GM21737 (cell line): ENCODE data around the gene AMACR.
"Not testable (repeated sequence)": the region's sequence is repeated elsewhere in the genome, so short reads cannot be mapped to it uniquely, and the experiment has no call there.

ENCODE experiments used
- ATAC-seq: cut with Tn5 transposase; IDR thresholded peaks from one replicate; pipeline ENCODE4 v1.9.1; 2021; ENCODE audit warnings: mild to moderate bottlenecking, moderate library complexity; ENCODE audit not compliant: unreplicated experiment

AMACR gene

DNA sequence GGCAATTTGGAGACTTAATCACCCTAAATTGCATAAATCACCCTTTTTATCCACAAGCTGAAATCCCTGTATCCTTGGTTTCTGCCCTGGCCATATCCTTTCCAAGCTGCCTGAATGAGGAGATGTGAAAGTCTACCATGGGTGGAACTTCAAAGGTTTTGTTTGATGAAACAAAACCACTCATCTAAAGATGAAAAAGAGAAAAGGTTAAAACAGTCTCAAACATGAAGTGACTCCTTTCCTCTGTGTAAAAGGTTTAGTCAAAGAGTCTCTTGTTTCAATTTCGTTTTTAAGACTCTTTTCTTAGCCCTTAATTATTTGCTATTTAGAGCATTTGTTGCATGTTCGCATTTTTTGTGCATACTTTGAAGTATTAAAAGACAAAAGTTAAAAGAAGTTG, 34.6 kb downstream of the AMACR start:
- ATAC-seq, result no peak

DNA sequence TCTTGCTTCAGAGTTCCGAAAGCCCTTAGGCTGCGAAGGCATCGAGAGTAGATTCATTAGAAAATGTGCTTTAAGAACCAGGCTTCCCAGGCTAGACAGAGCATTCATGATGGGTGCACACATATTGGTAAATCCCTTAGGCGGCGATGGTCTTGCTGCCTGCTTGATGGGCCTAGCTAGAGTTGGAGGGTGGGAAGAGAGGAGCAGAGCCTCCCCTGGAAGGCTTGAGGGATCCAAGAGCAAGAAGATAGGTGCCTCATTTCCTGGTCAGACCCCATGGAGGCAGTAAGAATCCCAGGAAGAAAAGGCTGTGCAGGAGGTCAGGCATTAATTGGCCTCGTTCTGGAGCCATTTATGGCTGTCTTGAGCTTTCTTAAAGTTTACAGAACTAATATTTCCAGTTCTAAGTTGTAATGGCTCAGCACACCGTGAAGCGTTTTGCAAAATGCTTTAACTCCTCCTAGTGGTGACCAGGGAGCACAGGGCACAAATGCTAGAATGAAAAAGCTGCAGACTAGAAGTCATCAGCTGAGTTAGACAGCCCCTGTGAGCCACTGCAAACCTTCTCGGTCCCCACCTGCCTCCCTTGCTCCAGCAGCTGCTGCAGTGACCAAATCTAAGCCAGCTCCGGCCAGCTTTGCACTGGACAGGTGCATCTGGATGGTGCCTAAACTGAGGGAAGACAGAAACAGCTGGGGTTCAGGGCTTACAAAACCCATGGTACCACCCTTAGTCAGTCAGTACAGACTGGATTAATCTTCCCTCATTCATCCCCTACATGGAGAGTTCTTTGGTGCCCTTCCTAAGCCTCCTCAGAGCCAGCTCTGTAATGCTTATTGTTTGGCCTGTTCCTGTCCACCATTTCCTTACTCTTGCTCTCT, 38.0 kb downstream of the AMACR start:
- ATAC-seq, result no peak

DNA sequence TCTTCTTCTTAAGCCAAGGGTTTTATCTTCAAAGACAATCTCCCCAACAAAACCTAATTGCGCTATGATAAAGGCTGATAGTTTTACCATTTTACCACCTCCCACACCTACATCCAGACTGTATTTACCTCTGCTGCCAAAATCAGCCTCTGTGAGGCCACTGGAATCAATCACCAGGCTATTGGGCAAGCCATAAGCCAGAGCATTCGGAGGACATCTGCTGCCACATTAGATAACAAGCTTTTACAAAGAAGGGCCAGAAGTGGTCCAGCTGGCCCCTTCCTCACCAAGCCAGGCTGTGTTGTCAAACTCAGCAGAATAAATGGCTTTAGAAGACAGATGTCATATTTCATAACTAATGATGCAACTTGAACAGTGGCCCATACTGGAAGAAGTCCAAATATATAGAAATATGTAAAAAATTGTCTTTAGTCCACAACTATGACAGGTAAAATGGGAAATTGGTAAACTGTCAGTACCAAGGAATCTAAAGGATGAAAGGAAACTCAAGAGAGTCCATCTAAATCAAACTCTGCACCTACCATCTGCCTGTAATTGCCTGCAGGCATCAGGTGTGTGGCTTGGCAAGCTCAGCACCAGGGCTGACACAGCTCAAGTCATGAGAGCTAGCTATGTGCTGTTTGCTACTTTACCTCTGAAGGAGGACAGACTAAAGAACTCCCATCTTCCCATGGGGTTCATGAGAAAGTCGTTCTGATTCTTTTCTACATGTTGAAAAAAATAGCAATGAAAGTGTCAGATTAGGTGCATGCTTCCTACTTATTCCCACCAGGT, 39.4 kb downstream of the AMACR start:
- ATAC-seq, result no peak

DNA sequence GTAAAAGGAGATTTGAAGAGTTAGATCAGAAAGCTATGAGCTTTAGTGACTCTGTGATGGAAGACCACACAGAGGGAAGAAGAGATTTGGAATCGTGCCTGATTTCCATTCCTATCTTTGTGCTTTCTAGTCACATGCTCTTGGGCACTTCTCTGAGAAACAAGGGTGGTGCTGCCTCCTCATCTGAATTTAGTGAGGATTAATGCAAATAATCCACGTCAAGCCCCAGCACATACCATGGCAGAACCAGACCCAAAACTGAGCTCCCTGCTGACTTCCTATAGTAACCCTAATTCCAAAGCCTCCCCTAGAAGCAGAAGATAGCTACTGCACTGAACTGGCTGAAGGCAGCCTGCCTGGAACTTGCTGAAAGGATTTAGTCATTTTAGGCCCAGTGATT, 41.0 kb downstream of the AMACR start:
- ATAC-seq, result no peak

DNA sequence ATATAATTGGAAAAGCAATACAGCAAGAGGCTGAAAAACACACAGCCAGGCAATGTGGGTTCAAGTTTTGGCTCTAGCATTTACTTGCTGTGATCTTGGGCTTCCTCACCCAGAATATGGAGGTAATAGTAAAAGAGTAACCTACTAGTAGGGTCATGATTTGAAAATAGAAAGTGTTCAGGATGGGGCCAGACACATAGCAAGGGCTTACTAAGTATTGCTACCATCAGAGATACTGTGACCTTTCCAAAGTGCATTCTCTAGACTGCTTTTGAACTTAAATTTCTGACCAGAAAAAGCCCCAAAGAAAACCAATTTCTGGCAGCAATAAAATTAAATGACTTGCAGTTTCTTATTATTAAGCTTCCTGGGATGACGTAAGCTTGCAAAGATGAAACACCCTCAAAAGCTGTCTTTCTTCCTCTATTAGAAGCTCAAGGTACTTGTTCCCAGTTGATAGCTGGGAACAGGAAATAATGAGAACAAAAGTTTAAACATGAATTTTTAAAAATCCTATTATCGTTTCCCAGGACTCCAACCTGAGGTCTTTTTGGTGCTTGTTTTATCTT, 43.6 kb downstream of the AMACR start:
- ATAC-seq, result no peak

DNA sequence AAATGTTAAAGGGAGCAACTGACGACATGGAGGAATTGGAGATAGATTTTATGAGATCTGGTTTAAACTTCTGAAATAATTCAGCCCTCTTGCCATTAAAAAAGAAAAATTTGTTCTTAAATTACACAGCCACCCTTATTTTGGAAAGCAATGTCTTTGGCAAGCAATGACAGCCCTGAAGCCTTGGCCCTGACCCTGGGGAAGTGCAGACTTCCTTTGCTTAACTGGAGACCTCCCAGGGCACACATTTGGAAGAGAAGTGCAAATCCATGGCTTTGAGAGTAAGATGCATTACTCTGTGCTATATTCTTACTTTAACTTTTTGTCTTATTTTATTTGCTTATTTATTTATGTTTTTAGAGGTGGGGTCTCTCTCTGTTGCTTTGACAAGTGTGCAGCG, 49.7 kb downstream of the AMACR start:
- ATAC-seq, result no peak

DNA sequence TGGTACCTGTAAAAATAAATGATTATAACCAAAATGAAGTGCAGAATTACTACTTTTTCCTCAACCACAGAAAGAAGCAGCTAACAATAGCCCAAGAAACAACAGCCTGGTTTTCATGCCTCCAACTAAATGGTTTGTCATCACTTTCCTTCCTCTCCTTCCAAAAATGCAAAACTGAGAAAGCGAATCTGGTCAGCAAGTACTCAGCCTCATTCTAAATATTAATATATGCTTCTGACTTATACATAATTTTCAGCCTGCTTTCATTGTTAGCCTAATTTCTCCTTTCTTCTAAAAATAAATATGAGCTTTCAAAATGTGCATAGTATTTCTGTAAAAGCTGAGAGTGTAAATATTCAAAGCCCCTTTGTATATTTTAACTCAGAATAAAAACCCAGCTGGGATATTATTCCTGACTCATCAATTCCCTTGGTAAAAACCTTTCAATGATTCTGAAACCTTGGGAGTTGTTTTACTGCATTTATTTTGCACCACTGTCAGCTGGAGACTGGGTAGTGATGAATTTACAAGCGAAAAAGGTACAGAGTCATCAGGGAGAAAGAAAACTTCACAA, 50.2 kb downstream of the AMACR start:
- ATAC-seq, result no peak

DNA sequence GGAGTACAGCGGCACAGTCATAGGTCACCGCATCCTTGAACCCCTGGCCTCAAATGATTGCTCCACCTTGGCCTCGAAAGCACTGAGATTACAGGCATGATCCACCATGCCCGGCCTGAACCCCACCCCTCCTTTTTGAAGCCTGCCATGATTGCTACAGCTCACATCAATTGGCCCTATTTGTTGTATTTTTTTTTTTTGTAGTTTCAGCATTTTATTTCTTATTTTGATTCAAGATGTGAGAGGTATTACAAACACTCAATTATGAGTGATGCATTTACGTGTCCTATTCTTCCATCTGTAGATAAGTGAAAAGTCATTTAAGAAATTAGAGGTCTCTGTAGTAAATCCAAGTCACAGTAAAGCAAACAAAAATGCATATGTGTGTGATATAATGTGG, 55.7 kb downstream of the AMACR start:
- ATAC-seq, result not testable (repeated sequence)

DNA sequence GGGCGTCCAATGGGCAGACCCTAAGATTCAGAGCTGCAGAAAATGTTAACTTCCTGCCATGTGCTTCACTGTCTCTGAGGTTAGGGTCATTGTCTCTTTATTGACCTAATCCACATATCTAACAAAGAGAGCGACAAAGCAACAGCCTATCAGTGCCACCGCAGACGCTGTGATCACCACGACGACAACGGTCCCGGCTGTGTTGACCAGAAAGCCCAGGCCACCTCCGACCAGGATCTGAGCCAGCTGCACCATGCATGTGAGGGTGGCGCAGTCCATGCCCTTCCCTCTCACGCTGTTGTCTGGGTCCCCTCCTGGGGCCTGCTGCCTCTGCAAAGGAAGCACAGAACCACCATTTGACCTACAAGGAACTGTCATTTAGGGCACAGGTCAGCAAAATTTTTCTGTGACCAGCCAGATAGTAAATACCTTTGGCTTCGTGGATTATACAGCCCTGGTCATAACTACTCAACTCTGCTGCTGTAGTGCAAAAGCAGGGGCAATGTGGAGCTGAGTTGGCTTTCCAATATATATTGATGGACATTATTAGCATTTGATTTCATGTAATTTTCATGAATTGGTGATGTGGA, 63.2 kb downstream of the AMACR start:
- ATAC-seq, result no peak

DNA sequence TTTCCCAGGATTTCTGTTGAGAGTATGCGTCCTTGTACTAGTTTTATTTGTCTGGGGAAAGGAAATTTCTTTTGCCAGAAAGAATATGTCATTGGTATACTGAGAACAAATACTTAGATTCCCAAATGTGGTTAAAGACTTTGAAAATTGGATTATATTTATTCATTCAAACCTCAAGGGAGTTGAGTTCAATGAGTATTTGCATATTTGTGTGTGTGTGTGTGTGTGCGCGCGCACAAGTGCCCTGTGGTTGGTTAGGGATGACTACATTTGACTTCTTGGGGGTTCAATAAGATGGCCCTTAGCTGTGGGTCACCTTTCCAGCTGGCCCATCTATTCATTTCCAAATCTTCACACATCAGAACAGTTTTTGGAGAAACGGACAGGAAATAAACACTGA, 66.8 kb downstream of the AMACR start:
- no peak for ATAC-seq

DNA sequence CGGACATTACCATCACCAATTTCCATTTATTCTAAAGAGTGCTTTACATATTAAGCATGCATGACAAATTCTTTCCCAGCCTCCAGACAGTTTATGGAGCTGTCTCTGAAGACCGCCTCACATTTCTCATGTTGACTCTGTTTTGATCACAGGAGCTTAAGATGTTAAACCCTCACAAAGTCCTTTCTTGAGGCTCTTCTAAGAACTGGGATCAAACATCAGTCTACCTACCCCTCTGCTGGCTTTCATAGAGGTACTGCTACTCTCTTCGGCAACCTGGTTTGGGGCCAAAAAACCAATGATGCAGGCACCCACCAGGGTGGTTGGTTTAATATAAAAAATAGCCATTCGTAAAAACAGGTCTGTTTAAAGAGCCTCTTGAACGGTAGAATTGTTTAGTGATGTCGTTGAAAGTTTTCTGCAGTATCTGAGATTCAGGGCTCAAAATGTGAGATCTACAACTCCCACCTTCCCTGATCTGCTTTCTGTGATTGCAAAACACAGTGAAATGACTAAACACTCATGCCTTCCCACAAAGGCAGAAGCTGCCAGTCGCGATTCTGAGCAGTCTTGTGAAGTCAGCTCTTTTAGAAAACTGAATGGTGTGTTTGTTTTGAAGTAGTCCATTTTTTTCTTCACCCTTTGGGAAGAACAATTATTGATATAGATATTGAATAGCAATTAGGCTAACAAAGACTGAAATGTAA, 68.1 kb downstream of the AMACR start:
- no peak for ATAC-seq

DNA sequence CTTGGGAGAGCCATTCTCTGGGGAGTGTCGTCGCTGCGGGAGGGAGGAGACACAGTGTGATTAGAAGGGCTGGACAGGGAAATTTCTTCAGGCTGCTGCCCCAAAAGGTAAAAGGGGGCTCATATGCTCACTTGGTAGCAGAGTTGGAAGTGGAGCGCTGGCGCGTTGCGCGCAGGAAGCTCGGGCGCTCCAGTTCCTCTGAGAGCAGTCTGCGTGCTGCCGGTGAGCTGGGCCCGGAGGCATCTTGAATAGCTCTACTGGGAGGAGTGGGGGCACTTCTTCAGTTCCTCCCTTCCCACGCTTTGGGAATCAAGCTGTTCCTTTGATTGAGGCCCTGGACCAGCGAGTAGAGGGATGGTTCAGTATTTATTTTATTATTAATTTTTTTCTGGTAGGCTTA, 69.0 kb downstream of the AMACR start:
- ATAC-seq, result no peak

DNA sequence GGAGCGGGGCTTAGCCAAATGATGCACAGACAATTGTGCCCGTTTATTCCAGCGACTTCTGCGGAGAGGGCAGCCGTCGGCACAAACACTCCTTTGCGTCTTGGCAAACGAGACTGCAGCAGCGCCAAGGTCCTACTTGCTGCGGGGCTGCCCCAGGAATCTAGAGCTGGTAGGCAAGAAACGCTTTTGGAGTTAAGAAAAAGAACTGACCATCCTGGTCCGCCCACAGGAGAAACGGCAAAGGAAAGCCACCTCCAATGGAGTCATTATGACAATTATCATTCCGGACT, 69.4 kb downstream of the AMACR start:
- no peak for ATAC-seq

DNA sequence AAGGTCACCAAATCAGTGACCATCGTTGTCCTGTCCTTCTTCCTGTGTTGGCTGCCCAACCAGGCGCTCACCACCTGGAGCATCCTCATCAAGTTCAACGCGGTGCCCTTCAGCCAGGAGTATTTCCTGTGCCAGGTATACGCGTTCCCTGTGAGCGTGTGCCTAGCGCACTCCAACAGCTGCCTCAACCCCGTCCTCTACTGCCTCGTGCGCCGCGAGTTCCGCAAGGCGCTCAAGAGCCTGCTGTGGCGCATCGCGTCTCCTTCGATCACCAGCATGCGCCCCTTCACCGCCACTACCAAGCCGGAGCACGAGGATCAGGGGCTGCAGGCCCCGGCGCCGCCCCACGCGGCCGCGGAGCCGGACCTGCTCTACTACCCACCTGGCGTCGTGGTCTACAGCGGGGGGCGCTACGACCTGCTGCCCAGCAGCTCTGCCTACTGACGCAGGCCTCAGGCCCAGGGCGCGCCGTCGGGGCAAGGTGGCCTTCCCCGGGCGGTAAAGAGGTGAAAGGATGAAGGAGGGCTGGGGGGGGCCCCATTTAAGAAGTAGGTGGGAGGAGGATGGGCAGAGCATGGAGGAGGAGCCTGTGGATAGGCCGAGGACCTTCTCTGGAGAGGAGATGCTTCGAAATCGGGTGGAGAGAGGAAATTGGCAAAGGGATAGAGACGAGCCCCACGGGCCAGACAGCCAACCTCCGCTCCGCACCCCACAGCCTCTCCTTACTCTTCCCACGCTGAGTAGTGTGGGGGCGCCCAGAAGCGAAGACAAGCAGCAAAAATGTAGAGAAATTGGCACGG, 69.9 kb downstream of the AMACR start:
- no peak for ATAC-seq

DNA sequence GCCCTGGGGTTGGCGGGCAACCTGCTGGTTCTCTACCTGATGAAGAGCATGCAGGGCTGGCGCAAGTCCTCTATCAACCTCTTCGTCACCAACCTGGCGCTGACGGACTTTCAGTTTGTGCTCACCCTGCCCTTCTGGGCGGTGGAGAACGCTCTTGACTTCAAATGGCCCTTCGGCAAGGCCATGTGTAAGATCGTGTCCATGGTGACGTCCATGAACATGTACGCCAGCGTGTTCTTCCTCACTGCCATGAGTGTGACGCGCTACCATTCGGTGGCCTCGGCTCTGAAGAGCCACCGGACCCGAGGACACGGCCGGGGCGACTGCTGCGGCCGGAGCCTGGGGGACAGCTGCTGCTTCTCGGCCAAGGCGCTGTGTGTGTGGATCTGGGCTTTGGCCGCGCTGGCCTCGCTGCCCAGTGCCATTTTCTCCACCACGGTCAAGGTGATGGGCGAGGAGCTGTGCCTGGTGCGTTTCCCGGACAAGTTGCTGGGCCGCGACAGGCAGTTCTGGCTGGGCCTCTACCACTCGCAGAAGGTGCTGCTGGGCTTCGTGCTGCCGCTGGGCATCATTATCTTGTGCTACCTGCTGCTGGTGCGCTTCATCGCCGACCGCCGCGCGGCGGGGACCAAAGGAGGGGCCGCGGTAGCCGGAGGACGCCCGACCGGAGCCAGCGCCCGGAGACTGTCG, 70.7 kb downstream of the AMACR start:
- no peak for ATAC-seq

DNA sequence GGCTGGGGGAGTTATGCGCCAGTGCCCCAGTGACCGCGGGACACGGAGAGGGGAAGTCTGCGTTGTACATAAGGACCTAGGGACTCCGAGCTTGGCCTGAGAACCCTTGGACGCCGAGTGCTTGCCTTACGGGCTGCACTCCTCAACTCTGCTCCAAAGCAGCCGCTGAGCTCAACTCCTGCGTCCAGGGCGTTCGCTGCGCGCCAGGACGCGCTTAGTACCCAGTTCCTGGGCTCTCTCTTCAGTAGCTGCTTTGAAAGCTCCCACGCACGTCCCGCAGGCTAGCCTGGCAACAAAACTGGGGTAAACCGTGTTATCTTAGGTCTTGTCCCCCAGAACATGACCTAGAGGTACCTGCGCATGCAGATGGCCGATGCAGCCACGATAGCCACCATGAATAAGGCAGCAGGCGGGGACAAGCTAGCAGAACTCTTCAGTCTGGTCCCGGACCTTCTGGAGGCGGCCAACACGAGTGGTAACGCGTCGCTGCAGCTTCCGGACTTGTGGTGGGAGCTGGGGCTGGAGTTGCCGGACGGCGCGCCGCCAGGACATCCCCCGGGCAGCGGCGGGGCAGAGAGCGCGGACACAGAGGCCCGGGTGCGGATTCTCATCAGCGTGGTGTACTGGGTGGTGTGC, 71.4 kb downstream of the AMACR start, which contains the start of gene RXFP3:
TSS of gene RXFP3 (plus strand) at position 6 of the 636 bp plus-strand sequence. CDS start at position 361, 355 bp downstream.
- ATAC-seq, result no peak
